ENCODE results near the gene MPC1.
"Not testable (repeated sequence)": the region's sequence is repeated elsewhere in the genome, so short reads cannot be mapped to it uniquely, and the experiment has no call there.

The MPC1 gene

GRCh38 chr6:166379103-166379586 is 3.6 kb downstream of the MPC1 start:
- no peak for DNase-seq

- no peak for DNase-seq
Measured at GRCh38 chr6:166377721-166378120, 5.0 kb downstream of the MPC1 start.

DNA sequence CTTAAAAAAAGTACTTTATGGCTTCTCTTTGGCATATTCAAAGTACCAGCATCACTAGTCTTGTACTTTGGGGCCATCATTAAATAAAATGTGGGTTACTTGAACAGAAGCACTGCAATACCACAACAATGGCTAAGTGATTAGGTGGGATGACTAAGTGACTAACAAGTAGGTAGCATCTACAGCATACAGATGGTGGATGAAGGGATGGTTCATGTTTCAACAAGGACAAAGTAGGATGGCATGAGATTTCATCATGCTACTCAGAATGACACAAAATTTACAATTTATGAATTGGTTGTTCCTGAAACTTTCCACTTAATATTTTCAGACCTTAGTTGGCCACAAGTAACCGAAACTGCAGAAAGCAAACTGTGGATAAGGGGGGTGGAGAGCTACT is 7.7 kb downstream of the MPC1 start:
- no peak for DNase-seq

DNA sequence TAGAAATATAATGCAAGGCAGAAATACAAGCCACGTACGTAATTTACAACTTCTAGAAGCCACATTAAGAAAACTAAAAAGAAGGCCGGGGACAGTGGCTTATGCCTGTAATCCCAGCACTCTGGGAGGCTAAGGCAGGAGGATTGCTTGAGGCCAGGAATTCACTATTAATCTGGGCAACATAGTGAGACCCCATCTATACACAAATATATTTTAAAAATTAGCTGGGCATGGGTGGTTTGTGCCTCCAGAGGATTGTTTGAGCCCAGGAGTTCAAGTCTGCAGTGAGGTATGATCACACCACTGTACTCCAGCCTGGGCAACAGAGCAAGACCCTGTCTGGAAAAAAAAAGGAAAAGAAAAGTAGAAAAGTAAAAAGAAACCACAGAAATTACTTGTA is 12.3 kb downstream of the MPC1 start:
- DNase-seq: no peak

DNA sequence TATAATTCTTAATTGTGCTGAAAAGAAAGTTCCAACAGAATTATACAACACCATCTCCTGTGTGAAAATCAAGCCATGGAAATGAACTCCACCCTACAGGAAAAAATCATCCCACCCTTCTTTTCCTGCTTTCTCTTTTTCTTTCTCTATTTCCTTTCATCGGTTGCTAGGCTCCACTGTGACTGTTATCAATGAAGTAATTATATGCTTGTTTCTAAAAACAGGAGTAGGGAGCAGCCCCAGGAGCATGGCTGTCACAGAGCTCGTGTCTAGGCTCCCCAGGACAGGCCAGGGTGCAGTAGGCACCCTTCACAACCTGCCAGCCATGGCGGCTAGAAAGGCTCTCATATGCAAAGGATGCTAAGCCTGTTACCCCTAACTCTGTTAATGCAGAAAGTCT is 13.0 kb downstream of the MPC1 start:
- no peak for DNase-seq

DNA sequence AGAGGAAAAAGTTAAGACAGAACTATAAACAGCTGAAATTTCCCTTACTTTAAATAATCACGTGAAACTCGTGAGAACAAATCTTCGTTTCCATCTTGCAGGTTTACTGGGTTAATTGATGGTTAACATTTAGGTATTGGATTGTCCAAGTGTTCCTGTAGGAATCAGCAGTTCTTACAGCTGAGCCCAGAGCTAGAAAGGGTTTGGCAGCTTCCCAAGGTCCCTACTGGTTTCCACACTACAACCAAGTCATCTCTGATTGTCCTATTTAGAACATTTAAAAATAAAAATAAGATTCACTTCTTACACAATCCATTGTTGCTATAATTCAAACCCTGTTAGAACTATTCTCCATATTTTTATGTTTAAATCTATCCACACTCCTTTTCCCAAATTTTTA is 15.8 kb downstream of the MPC1 start:
- DNase-seq: no peak

GRCh38 chr6:166365806-166366205 is 16.9 kb downstream of the MPC1 start:
- peak; percentile 10 for DNase-seq

- DNase-seq: peak; percentile 14
Measured at GRCh38 chr6:166365221-166365620, 17.5 kb downstream of the MPC1 start.

GRCh38 chr6:166364456-166364855 is 18.3 kb downstream of the MPC1 start:
- no peak for DNase-seq

DNA sequence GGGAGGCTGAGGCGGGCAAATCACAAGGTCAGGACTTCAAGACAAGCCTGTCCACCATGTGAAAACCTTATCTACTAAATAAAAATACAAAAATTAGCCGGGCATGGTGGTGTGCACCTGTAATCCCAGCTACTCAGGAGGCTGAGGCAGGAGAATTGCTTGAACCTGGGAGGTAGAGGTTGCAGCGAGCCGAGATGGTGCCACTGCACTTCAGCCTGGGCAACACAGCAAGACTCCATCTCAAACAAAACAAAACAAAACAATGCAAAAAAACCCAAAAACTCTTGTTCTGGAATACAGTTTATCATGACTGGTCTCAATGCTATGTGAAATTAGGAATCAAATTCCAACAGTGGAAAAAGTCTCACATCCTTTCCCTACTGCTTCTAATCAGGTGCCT is 20.3 kb downstream of the MPC1 start:
- not testable (repeated sequence) for DNase-seq

DNA sequence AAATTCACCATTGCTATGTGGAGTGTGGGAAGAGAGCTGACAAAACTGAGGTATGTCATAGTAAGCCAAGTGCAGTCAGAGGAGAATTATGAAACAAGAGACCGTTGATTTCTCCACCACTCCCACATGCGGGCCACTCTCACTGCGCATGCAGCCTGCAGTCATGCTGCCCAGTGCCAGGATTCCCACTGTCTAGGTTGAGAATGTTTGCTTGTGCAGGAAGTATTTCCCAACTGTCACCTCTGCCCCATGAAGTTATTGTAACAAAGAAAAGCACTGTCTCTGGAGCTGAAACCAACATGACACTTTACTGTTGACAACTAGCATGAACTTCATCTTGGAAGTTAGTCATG is 21.7 kb downstream of the MPC1 start:
- no peak for DNase-seq

DNA sequence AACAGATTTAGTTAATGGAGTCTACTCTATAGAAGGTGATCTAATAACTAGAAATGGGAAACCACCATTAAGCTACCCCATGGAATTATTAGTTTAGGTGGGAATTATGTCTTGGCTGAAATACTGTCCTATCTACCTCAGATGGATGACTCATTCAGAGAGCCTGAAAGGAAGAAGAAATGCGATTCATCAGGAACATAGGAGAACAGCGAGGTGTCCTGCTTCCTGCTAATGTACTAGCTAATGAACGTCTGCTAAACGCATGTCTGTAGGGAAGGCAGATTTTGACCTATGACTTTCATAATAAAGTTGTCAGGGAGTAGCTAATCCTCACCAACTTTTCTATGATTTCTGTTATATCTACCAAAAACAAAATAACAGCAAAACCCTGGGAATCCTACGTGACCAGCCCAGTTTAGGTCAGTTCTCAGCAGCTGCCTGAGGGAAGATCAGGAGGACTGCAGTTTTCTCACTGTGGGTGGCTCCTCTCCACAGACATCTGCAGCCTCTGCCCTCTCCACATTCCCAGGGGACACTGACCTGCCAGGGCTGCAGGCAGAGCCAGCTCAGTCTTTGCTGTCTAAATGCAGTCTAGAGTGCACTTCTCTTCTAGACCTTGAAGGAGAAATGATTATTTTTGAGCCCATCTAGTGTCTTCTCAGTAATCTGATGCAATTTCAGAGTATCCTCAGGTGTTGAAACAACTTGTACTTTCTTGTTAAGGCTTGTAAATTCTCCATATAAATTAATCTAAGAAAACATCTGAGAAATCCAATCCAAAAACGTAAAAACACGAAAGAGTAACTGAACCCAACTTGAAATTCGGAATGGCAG is 22.3 kb downstream of the MPC1 start:
- DNase-seq: peak; percentile 7

DNA sequence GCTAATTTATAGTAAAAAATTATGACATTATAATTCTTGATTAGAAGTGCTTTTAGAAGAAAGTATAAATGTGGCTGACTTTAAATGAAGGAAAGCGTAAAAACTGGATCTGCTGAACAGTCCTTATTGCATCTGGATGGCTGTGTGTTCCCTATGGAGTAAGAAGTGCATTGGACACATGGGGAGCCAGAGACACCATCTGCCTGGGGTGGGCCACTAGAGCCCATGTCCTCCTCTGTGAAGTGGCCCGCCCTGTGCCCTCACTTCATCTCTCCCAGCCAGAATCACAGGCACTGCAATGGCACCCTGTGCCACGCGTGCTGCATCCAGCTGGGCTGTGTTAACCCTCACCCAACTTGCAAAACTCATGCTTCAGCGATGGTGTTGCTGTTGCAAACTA is 27.2 kb downstream of the MPC1 start:
- no peak for DNase-seq

DNA sequence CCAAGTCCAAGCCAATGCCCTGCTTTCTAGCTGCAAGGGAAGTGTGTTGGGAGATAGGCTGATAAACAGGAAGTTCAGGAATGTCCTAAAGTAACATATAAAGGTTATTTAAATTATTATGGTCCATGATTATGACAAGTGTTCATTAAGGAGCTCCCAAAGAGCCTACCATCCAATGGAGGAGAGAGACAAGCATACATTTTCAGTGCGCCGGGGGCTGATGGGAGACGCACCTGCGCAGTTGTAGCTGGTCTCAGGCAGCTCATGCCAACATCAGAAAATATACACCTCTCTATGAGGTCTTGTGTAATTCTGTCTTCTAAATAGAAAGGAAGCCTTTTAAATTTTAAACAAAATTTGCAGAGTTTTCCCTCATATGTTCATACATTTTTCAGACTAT is 27.8 kb downstream of the MPC1 start:
- DNase-seq: no peak

- no peak for DNase-seq
Measured at GRCh38 chr6:166354143-166354542, 28.6 kb downstream of the MPC1 start.

DNA sequence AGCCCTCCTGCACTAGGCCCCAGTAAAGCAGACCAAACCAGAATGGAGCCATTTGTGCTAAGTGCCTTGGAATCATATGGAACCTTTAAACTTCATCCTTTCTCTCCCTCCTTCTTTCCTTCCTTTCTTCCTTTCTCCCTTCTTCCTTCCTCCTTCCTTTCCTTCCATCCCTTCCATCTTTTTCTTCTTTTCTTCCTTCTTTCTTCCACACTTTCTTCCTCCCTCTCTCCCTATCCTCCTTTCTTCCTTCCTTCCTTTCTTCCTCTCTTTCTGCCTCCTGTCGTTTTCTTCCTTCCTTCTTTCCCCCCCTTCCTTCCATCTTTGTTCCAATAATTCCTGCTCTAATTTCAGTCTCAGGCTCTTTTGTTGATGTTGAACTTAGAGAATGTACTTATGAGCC is 29.2 kb downstream of the MPC1 start:
- DNase-seq: no peak

- DNase-seq: no peak
Measured at GRCh38 chr6:166352923-166353322, 29.8 kb downstream of the MPC1 start.

DNA sequence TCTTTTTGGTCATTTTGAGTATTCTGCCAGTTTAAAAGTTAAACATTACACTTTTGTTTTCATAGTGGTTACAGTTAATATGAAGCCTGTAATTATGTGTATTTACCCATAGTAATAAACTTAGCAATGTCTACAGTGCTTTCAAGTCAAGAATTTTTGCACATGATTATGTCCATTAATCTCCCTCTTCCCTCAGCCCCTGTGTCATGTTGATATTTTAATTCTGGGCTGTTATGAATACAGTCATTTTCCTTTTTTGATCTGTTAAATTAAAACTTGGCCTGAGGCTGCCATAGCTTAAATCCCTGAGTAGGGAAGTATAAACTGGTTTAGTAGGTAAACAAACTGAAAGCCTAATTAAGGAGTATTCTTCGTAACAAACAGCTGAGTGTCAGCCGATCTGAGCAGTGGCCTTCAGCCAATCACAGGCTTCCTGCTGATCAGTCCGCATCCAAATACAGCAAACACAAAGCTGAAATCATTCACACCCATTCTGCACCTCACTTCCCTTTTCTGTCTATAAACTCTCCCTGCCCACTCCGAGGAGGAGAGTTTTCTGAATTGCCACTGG is 30.9 kb downstream of the MPC1 start:
- no peak for DNase-seq

DNA sequence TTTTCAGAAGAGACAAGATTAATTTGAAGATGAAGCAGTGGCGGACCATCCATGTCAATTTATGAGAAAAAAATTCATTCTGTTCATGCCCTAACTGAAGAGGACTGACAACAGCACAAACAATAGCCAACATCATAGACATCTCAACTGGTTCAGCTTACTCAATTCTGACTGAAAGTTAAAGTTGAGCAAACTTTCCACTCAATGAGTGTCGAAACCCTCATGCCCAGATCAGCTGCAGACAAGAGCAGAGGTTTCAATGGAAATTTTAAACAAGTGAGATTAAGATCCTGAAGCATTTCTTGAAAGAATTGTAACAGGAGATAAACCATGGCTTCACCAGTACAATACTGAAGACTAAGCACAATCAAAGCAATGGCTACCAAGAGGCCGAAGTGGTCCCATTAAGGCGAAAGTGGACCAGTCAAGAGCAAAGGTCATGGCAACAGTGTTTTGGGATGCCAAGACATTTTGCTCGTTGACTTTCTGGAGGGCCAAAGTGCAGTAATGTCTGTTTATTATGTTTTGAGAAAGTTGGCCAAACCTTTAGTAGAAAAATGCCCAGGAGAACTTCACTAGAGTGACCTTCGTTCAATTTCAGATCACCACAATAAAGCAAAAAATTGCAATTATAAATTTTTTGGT is 34.3 kb downstream of the MPC1 start:
- no peak for DNase-seq

DNA sequence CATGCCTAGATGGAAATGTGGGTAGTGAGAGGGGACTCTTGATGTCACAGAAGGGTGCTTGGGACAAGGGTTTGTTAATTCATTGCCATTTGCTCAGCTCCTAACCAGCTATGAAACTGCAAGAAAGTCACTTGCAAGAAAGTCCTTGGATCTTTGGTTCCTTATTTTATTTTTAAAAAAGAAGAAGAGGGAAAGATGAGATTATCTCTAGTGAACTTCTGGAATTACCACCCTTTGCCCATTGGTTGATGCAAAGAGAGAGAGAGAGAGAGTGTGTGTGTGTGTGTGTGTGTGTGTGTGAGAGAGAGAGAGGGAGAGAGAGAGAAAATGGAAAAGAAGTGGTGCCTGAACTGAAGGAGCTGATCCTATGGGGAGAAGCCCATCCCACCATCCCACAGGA is 35.8 kb downstream of the MPC1 start:
- no peak for DNase-seq

DNA sequence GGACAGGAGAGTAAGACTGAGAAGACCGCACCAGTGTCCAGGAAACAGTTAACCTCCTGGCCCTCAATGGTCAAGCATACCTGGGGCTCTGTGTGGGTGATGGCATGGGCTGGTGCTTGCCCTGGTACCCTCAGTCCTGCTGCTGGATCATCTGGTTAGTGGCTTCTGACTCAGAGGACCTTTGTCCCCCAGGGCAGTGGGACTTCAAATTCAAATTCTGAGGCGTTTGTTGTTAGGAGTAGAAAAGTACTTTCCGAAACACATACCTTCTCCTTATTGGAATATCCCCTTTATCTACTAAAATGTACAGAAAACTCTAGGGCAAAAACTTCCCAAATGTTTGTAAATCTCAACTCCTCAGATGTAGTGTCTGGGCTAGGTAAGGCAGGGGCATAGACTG is 36.3 kb downstream of the MPC1 start:
- DNase-seq: no peak

DNA sequence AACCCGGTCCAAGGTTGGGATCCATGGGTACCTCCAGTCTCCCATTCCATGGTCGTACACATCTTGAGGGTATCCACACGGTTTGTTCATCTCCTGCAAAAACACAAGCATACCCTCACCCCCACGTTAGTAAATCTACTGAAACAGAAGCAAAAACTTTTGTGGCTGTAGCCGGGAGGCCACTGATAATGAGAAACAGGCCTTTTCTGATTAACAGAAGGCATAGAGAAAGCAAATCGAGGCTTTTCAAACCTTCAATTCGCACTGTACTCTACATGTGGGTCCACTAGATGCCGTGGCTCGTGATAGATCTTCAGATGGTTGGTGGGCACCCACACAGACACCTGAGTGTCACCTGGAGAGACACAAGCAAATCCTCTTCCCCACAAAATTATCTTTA is 37.1 kb downstream of the MPC1 start:
- DNase-seq: not testable (repeated sequence)

DNA sequence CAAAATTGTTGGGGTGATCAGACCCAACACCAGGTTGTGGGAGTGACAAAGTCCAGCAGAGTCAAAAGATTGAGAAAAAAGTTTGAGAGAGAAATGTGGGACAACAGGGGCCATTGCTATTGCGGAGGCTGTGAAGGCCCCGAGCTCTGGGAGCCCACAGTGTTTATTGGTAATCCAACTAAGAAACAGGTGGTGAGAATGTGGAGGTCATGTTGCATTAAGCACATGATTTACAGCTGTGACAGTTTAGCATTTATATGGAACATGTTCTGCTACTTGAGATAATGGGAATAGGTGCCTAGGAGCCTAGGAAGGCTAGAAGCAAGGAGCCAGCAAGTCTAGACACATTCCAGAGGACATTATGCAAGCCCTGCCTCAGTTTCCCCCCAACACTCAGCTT is 37.8 kb downstream of the MPC1 start:
- DNase-seq: not testable (repeated sequence)

GRCh38 chr6:166344240-166344639 is 38.5 kb downstream of the MPC1 start:
- no peak for DNase-seq

Measured in EL (cell line).